SK-MEL-5 (cell line): ENCODE measurements around the gene RHEBL1. TPM values are rescaled to one million over a fixed set of nuclear protein-coding genes. Genes with fewer than 3 reads are reported as not detected.

Experiments used
- DNase-seq: peaks from one replicate; pipeline ENCODE4 v3.0.0-alpha.2; 2016; ENCODE audit warnings: low read depth, low spot score
- in situ Hi-C: cut with HindIII; loops from 2 replicates; pipeline ENCODE4 v1.10.0; 2016; ENCODE audit warnings: low sequenced_read_pairs, high pct_unique_total_duplicates, low pct_unique_long_range_greater_than_20kb
- polyA plus RNA-seq, 2 experiments: library from polyadenylated mRNA; depleted of rRNA; stranded (reverse); fragments of >200 nt; gene quantifications; 2 replicates each; pipeline ENCODE4 v1.2.3, GENCODE V29; 2015
- total RNA-seq: library from RNA; depleted of rRNA; stranded (reverse); fragments of >200 nt; shearing (Covaris generic); gene quantifications from 2 replicates; pipeline ENCODE4 v1.2.3, GENCODE V29; 2014; rRNA removed

RHEBL1 gene, protein sequence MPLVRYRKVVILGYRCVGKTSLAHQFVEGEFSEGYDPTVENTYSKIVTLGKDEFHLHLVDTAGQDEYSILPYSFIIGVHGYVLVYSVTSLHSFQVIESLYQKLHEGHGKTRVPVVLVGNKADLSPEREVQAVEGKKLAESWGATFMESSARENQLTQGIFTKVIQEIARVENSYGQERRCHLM
- 5.2 and 7.8 TPM in 2 replicates for total RNA-seq
- 6.7 and 9.0 TPM in 2 replicates for polyA plus RNA-seq (2015; cell fraction: cytosol; rRNA removed)
- polyA plus RNA-seq (2015; cell fraction: nucleus; rRNA removed): 18.0 and 19.2 TPM in 2 replicates

DNA sequence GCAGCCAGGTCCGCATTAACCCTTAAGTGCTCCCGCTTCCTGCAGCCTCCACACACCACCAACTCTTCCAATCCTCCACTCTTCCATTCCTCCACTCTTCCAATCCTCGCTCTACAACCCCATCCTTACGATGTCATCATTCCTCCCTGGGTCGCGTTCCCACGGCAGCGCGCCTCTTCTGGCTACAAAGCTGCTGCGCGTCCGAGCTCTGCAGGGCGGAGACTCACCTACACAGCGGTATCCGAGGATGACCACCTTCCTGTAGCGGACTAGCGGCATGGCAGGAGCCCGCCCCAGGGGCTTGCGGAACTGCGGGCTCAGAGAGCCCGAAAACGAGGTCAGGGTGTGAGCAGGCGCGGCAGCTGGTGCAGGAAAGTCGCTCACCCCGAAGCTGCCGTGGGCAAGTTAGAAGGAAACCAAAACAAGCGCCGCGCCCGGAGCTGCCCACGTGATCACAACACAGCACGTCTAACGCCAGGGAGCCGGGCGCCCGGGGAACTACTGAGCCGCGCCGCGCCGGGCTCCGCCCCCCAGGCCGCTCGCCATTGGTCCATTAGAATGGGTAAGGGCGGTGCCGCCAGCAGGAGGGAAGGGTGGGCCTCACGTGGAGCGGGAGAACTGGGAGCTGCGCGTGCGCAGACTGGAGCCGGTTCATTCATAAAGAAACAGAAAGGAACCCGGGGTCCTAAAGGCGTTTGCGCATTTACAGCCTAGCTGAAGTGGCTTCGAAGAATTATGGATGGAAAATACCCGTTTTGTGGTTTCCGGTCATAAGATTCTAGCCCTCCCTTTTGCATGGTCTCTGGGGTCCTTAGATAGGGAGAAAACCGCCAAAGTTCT, at the start of gene RHEBL1:
RHEBL1 (minus strand) TSS at position 473 of the 840 bp plus-strand sequence; CDS start at position 279, 194 bp downstream.
- in situ Hi-C loops: no loop called here
- peak; percentile 98 for DNase-seq

DNA sequence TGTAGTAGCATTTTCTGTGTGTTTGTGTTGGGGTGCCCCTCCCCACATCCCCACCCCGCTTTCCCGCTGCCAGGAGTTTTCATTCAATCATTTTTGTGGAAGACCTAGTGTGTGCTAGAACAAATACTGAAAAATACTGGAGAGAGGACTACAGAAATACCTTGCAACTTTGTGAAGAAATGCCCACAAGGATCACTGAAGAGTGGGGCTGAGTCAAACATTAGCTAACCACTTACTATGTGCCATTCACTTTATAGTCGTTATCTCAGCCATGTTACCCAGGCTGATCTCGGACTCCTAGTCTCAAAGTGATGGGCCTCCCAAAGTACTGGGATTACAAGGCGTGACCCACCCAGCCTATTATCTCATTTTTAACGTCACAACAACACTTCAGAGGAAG, 41.4 kb upstream of the RHEBL1 start:
- in situ Hi-C loops: no loop called here
- no peak for DNase-seq

DNA sequence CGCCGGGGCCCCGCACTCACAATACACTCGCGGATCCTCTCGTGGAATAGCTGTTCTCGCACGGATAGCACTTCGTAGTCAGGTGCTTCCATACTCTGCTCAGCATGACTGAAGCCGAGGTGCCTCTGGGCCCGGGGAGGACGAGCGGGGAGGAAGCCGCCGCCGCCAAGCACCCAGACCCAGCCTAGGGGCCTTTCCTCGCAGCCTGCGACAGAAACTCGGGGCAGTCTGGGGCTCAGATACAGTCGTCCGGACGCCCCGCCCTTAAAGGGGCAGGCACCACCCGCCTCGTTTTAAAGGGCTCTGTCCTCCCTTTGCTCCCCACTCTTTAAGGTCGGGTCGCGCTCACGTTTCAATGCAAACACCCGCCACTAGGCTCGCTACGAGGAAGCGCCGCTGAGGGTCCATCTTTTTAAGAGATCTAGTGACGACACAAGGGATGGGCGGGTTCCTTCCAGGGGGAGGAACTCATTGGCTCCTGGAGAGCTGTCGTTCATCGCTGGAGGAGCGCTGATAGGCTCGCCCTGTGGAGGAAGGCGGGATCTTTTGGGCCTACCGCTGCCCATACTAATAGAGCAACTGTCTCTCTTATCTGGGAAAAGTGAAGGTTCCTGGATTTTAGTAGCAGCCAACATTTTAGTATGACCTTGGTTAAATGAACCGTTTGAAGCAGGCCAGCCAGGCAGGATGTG, 40.8 kb upstream of the RHEBL1 start, which contains the start of gene LMBR1L:
LMBR1L (minus strand) TSS at position 384 of the 692 bp plus-strand sequence; CDS start at position 92, 292 bp downstream.
- DNase-seq: peak; percentile 98
- in situ Hi-C loops: no loop called here

DNA sequence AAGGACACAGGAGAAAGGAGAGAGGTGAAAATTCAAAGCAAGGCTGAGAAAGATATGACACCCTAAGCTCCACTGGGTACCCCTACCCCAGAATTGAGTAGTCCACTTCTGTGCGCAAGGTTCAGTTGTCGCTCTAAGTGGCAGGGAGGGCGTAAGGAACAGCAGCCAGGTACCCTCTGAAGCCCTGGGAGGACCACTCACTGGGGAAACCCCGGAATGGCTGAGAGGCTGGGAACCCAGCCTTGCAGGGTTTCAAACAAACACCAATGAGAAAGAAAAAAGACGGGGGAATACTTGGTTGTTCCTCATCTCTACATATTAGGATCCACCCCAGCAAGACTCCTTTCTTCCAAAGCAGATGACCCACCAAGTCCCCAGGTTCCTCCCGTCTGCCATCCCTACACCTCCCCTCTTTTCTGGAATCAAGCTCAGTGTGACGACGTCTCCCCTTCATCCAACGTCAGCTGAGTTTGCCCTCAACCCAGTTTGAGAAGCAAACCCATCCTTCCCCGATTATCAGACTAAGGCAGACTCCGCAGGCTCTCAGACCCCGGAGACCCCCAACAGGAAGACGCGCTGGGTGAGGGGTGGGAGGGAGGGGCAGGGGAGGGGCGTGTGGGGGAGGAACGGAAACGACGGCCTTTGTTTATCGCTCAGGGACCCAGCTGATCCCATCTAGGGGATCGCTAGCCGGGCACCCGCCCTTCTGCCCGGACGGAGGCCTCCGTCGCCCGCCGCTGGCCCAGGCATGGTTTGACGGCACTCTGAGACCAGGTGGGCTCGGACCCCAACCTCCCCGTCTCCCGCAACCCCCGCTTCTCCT, 40.1 kb upstream of the RHEBL1 start:
- in situ Hi-C loops: no loop called here

DNA sequence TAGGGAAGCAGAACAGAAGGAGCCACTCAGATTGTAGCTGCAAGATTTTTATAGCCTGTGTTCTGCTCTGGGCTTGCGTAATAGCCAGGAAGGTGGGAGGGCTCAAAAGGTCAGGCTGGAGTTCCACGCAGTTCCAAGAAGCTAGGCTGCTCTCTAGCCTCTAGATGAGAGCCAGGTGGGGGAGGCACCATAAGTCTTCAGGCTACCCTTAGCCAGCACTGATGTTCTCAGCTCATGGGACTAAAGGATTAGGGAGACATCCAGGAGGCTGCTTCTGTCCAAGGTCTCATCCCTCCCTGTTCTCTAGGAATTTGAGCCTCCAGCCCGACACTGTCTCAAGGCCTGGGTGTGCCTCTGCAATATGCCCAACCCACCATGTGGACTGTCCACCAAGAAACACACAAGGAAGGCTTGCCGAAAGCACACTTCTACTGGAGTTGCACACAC, 39.2 kb upstream of the RHEBL1 start:
- in situ Hi-C loops: no loop called here
- DNase-seq: peak; percentile 46

More for the DNA sequence above, 40.1 kb upstream of the RHEBL1 start:
- DNase-seq: no peak

DNA sequence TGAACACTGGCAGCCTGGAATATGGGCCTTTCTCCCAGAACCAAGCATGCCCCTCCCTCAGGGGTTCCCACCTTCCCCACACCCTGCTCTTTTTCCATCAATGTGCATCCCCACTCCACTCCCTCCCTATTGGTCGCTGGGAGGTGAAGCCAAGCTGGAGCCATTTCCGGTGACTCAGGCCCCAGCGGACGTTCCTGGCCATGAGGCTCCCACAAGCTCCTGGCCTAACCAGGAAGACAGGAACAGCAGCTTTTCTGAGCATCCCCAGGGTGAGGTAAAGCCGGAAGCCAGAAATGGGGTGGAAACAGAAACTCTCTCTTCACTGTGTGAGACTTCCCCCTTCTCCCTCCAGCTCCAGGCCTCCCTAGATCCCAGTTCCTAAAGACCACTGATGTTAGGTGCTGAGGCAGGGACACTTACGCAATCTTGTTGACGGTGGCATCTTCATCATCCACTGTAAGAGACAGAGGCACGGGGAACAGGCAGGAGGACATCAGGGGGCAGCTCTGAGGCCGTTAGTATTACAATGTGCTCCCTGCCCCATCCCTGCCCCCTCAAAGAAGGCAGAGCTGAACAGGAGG, 35.8 kb upstream of the RHEBL1 start:
- in situ Hi-C loops: no loop called here
- no peak for DNase-seq

DNA sequence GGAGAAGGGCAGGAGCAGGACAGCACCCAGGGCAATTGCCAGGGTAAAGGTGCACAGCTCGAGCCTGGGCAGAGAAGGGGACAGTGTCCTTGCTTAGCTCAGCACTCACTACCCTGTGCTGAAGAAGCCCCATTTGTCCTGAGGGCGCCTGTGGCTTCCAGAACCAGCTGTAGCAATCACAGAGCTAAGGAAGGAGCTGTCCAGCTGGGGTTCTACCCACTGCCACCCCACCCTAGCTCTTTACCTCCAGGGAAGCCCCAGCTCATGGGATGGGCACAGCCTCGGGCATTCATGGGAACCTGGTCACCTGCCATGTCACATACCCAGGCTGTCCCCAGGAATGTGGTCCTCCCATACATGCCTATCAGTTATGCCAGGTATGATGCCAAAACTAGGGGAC, 35.0 kb upstream of the RHEBL1 start:
- in situ Hi-C loops: no loop called here
- no peak for DNase-seq

DNA sequence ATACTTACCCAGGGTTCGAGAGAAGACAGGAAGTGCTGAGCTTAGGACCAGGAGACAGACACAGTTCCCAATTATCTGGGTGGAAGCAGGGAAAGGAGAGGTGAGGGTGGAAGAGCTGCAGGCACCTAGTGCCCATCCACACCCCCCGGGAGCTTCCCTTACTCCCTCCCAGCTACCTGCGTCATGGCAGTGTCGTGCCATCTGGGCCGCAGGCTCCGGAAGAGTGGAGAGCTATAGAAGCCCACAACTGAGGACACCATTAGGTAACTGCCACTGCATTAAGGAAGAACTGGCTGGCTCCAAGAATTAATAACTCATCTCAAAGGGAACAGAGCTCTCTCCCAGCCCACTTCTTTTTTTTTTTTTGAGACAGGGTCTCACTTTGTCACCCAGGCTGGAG, 30.6 kb upstream of the RHEBL1 start:
- in situ Hi-C loops: no loop called here
- DNase-seq: no peak

DNA sequence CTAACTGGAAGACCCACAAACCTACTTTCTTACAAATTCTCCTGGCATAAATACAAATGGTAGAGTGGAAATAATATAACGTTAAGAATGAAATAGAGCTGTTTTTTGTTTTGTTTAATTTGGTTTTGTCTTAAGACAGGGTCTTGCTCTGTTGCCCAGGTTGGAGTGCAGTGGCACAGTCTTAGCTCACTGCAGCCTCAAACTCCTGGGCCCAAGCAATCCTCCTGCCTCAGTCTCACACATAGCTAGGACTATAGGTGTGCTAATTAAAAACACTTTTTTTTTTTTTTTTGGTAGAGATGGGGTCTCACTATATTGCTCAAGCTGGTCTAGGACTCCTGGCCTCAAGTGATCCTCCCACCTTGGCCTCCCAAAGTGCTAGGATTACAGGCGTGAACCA, 28.9 kb upstream of the RHEBL1 start:
- in situ Hi-C loops: no loop called here
- no peak for DNase-seq

DNA sequence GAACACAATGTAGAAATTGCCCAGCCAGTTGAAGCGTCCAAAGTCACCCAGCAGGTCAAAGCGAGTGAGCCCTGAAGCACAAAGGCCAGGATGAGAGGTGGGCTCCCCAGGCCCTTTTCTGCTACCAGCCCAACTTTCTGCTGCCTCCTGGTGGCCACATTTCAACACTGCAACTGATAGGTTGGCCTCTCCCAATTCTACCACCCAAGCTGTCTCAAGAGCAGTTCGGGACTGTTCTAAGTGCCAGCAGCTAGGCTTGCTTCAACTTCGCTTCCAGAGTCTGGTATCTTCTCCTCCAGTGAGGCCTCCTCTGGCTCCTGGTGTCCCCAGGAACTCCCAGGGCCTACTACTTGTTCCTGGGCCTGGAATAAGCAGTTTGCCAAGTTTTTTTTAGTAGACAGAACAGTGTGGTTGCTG, 28.3 kb upstream of the RHEBL1 start:
- in situ Hi-C loops: no loop called here
- DNase-seq: peak; percentile 79

DNA sequence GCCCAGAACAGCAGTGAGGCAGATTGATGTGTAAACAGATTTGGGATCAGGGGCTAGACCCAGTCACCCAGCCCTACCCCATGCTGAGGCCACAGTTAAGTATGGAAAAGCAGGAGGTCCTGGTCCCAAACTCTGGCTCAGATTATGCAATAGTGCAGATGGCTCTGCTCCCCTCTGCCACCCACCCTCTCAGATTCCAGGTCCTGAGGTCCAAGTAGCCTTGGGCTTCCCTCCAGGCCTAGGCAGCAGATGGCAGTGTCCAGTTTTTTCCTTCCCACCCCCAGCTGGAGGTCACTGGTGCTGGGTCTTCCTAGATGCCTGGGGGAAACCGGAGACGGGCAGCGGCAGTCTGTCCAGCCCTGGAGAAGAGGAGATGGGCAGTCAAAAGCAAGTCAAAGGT, 27.6 kb upstream of the RHEBL1 start:
- no peak for DNase-seq
- in situ Hi-C loops: no loop called here

DNA sequence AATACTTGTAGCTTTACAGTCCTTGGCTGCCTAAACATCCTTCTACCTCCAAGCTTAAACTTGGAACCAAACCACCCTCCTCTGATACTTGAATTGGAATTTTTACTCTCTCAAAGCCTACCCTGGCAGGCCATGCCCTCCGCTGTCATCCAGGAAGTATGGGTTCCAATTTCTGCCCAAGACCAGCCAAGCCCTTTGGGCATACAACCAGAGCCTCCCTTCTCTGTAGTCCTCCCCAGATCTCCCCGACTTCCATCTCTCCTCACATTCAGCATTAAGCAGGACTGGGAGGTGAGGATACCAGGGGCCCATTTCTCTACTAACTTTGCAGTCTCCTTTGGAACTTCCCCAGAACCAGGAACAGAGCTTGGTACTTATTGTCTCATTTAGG, 25.2 kb upstream of the RHEBL1 start:
- in situ Hi-C loops: no loop called here
- DNase-seq: no peak

DNA sequence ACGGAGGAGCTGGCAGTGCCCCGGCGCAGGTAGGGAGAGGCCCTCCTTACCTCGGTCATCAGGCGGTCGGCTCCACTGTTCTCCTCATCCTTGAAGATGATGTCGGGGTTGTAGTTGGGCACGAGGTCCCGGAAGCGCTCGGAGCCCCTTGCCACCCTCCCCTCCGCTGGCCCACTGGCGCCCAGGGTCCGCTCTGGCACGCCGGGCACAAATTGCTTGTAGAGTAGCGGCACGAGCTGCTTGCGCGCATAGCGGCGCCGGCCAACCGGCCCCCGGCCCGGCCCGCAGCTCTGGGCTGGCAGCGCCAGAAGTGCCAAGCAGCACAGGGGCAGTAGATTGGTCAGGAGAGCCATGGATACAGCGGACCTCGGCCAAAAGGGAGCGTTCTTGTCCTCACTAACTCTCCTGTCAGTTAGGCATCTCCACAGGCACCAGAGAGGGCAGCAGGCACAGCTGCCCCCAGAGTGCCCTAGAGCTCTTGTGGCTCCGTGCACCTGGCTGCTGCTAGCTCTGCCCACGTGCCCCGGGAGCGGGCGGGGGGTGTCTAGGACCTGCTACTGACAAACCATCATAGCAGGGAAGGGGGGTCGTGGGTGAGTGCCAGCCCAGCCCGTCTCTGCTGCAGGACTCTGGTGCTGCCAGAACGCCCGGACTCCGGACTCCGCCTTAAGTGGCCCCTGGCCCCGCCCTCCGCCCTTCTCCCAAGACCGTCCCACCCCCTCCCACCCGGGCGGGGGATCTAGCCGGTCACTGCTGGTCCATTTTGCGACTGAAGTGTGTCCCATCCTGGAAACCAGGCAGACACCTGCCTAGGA, 24.6 kb upstream of the RHEBL1 start, which contains the start of gene DHH:
DHH (minus strand) TSS at position 642 of the 815 bp plus-strand sequence; CDS start at position 353, 289 bp downstream.
- in situ Hi-C loops: no loop called here
- DNase-seq: no peak

DNA sequence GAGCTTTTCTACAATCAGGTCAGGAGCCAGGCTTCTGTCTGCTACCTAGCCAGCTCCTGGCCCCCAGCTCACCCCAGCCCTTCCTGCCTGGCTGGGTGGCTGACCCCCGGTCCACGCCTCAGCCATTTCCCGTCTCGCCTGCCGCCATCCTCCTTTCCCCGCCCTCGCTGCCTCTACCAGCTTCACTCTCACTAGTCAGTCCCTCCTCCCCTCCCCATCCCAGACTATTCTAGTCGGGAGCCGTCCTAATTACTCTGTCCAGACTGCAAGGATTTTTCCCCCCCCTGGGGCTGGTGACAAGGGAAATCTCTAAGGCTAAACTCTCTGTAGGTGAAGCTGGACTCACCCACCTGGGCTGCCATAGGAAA, 24.0 kb upstream of the RHEBL1 start:
- in situ Hi-C loops: no loop called here
- no peak for DNase-seq

DNA sequence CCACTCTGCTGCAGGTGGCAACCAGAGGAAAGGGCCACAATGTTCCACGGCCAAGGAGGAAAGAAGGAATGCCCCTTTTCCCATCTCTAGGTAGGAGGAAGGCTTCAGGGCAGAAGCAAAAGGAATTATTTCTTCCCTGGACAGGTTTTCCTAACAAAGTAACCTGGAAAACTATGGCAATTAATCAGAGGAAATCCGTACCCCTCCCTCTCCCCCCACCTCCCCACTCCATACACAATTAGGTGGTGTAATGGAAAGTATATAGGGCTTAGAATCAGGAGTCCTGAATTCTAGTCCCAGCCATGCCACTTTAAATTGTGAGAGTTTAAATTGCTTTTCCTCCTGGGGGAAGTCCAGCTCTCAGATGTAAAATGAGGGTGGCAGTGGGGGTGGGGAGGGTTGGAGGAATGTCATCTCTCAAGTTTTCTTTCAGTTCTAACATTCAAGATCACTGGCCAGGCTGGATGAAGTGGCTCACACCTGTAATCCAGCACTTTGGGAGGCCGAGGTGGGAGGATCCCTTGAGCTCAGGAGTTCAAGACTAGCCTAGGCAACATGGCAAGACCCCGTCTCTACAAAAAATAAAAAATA, 23.1 kb upstream of the RHEBL1 start:
- in situ Hi-C loops: no loop called here
- DNase-seq: no peak
